Endothelial cell (in vitro differentiated cells): Measurements from ENCODE around the gene MED25. TPM values are rescaled to one million over a fixed set of nuclear protein-coding genes. Genes with fewer than 3 reads are reported as not detected.

Experiments
- DNase-seq: peaks from one replicate; pipeline ENCODE4 v3.0.0; 2021; ENCODE audit warnings: low spot score
- H3K27ac Mint-ChIP-seq: one replicate; pipeline ENCODE4 v1.8.0; 2021; ENCODE audit warnings: mixed read lengths, inconsistent platforms; ENCODE audit not compliant: unreplicated experiment
- H3K27me3 Mint-ChIP-seq: one replicate; pipeline ENCODE4 v1.8.0; 2021; ENCODE audit warnings: mild to moderate bottlenecking, moderate library complexity, mixed read lengths, inconsistent platforms; ENCODE audit not compliant: unreplicated experiment
- H3K36me3 Mint-ChIP-seq: one replicate; pipeline ENCODE4 v1.8.0; 2021; ENCODE audit warnings: mild to moderate bottlenecking, low read depth, mixed read lengths, inconsistent platforms; ENCODE audit not compliant: unreplicated experiment
- H3K4me1 Mint-ChIP-seq: one replicate; pipeline ENCODE4 v1.8.0; 2021; ENCODE audit warnings: mild to moderate bottlenecking, mixed read lengths, inconsistent platforms; ENCODE audit not compliant: unreplicated experiment
- H3K4me3 Mint-ChIP-seq: one replicate; pipeline ENCODE4 v1.8.0; 2021; ENCODE audit warnings: mild to moderate bottlenecking, mixed read lengths, inconsistent platforms; ENCODE audit not compliant: unreplicated experiment
- H3K9me3 Mint-ChIP-seq: one replicate; pipeline ENCODE4 v1.8.0; 2021; ENCODE audit warnings: mixed read lengths, inconsistent platforms; ENCODE audit not compliant: unreplicated experiment
- CTCF ChIP-seq: fragments of 200-600 bp; sonication (generic); IDR thresholded peaks from one replicate; pipeline ENCODE4 v1.5.0; 2021; ENCODE audit warnings: antibody characterized with exemption; ENCODE audit not compliant: unreplicated experiment
- total RNA-seq: library from RNA; stranded (reverse); fragmentation: NEBNext Ultra II Directional; extraction: Animal tissue kit (Norgen Biotek cat#: 25700); gene quantifications from one replicate; pipeline ENCODE4 v1.2.1, GENCODE V29; 2021; ENCODE audit not compliant: unreplicated experiment

MED25 gene
- total RNA-seq, 1 donor from 2014 or later: 117 TPM

- no peaks in the 10 kb centered on the region for H3K9me3 Mint-ChIP-seq
- no peak overlapping the region for H3K4me3 Mint-ChIP-seq
- DNase-seq: no peak
- H3K4me1 Mint-ChIP-seq: peaks cover 10% of the 10 kb centered on the region
- no peak for TF ChIP-seq CTCF
- H3K27me3 Mint-ChIP-seq: peaks cover 29% of the 10 kb centered on the region
- peaks cover 26% of the 10 kb centered on the region for H3K36me3 Mint-ChIP-seq
- H3K27ac Mint-ChIP-seq: no peak overlapping the region
Measured at GRCh38 chr19:49857061-49857837, 39.2 kb downstream of the MED25 start.

GRCh38 chr19:49857838-49858087 lies 39.7 kb downstream of the MED25 start:
- no peaks in the 10 kb centered on the region for H3K9me3 Mint-ChIP-seq
- H3K27me3 Mint-ChIP-seq: peaks cover 24% of the 10 kb centered on the region
- no peak for DNase-seq
- TF ChIP-seq CTCF: no peak
- peaks cover 21% of the 10 kb centered on the region for H3K36me3 Mint-ChIP-seq
- no peak overlapping the region for H3K4me3 Mint-ChIP-seq
- peaks cover 5% of the 10 kb centered on the region for H3K4me1 Mint-ChIP-seq
- no peak overlapping the region for H3K27ac Mint-ChIP-seq

GRCh38 chr19:49858088-49858985 lies 40.2 kb downstream of the MED25 start:
- no peak for DNase-seq
- Mint-ChIP-seq H3K36me3 (peaks cover 23% of the 10 kb centered on the region), H3K9me3 (no peaks in the 10 kb centered on the region), H3K27me3 (peaks cover 24% of the 10 kb centered on the region), H3K4me1 (peaks cover 6% of the 10 kb centered on the region), H3K27ac (peak overlapping the region; percentile 67), H3K4me3 (no peak overlapping the region)
- TF ChIP-seq CTCF: no peak

GRCh38 chr19:49859682-49860335 lies 41.7 kb downstream of the MED25 start:
- Mint-ChIP-seq H3K4me1 (peaks cover 3% of the 10 kb centered on the region), H3K4me3 (no peak overlapping the region), H3K36me3 (peaks cover 35% of the 10 kb centered on the region), H3K9me3 (no peaks in the 10 kb centered on the region), H3K27ac (no peak overlapping the region), H3K27me3 (peaks cover 31% of the 10 kb centered on the region)
- DNase-seq: no peak
- no peak for TF ChIP-seq CTCF
